Stomach (tissue), 4 donors: ENCODE data around the gene CD38.

Source experiments
- CTCF ChIP-seq, 7 experiments: fragments of 450-650 bp in 4 of 7; fragments of 200-600 bp in 3 of 7; sonication (generic) in 3 of 7; IDR thresholded peaks; one replicate each; pipeline ENCODE4 v1.5.1; 2016 to 2019; ENCODE audit warnings: antibody characterized with exemption in 7 of 7, control low read depth in 2 of 7, mild to moderate bottlenecking in 1 of 7
- POLR2A ChIP-seq, 4 donors: fragments of 450-650 bp; IDR thresholded peaks; one replicate each; pipeline ENCODE4 v1.6.1; 2016; ENCODE audit warnings: antibody characterized with exemption in 4 of 4, control low read depth in 2 of 4, mild to moderate bottlenecking in 1 of 4, moderate library complexity in 1 of 4

DNA sequence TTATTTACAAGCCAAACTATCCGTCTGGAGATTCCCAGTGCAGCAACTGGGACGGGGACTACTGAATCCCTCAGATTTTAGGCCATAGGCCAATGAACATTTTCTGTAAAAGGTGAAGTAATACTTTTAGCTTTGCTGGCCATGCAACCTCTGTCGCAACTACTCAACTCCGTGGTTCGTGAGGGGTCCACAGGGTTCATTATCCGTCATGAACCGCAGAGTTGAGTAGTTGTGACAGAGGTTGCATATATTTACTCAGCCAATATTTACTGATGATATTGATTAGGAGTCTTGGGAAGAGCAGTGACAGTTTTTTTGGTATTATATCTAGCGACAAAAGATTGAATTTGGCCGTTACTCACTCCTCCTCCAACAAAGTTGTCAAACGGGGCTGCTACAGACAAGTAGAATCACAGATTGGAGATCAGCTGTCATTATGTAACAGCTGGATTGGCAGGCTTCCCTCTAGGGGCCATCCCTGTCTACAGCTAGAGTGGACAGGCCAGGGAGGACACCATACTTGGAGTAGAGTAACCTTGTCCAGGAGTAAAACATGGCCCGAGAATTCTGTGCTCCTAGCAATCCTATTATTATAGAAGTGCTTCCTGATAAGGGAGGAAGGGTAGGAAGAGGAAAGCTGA lies 37.2 kb upstream of the CD38 start:
- no peak for TF ChIP-seq CTCF (IDR thresholded peaks at IDR 0.05)
- TF ChIP-seq POLR2A (IDR thresholded peaks at IDR 0.05) = no peak
